Kidney (tissue), 14 donors: ENCODE measurements around the gene TSSC4. TPM values are rescaled to one million over a fixed set of nuclear protein-coding genes. Genes with fewer than 3 reads are reported as not detected.

Experiments used
- DNase-seq, 5 donors: peaks; one replicate each; pipeline ENCODE4 v3.0.0-alpha.2; 2013 to 2020
- FAIRE-seq: peaks from 2 replicates; lab custom pipeline; 2012; peaks lifted over from hg19 to GRCh38; lab: Jason Lieb, UNC
- H3K27ac ChIP-seq, 2 donors: one replicate each; pipeline ENCODE4 v1.7.0; 2013; ENCODE audit warnings: low read depth in 2 of 2, low read length in 2 of 2, inconsistent platforms in 1 of 2
- H3K27me3 ChIP-seq: one replicate; pipeline ENCODE4 v1.7.1; 2013; ENCODE audit warnings: low read length, inconsistent platforms; ENCODE audit not compliant: control insufficient read depth, insufficient read depth
- H3K36me3 ChIP-seq, 3 donors: one replicate each; pipeline versions ENCODE4 v1.7.0 to v1.7.1; 2013; ENCODE audit warnings: low read length in 3 of 3, control low read depth in 1 of 3, inconsistent platforms in 1 of 3; ENCODE audit not compliant: insufficient read depth in 3 of 3, control insufficient read depth in 2 of 3
- H3K4me1 ChIP-seq, 3 donors: one replicate each; pipeline versions ENCODE4 v1.7.0 to v1.7.1; 2013; ENCODE audit warnings: low read length in 3 of 3, inconsistent platforms in 1 of 3, low read depth in 1 of 3; ENCODE audit not compliant: control insufficient read depth in 2 of 3, insufficient read depth in 2 of 3
- H3K4me3 ChIP-seq, 3 donors: one replicate each; pipeline versions ENCODE4 v1.7.0 to v1.8.1; 2013; ENCODE audit warnings: low read length in 3 of 3, control low read depth in 1 of 3, inconsistent platforms in 1 of 3
- H3K9ac ChIP-seq, 3 donors: one replicate each; pipeline versions ENCODE4 v1.7.0 to v1.7.1; 2013; ENCODE audit warnings: low read length in 3 of 3, control low read depth in 1 of 3, inconsistent platforms in 1 of 3
- H3K9me3 ChIP-seq, 3 donors: one replicate each; pipeline versions ENCODE4 v1.7.0 to v1.7.1; 2013; ENCODE audit warnings: low read length in 3 of 3, control low read depth in 1 of 3, inconsistent platforms in 1 of 3; ENCODE audit not compliant: control insufficient read depth in 2 of 3, insufficient read depth in 1 of 3
- intact Hi-C: fragments of 100-400 bp; cut with DNase I; formaldehyde crosslinking; loops from one replicate; pipeline ENCODE4 v1.11.1; 2022
- polyA plus RNA-seq: library from polyadenylated mRNA; stranded (reverse); fragments of 350-450 nt; fragmentation: Illumina TruSeq; extraction: RNeasy Lipid Tissue Mini Kit (QIAGEN cat#74804); gene quantifications from one replicate; pipeline ENCODE4 v1.2.3, GENCODE V29; 2014; ENCODE audit warnings: low read depth, low replicate concordance; ENCODE audit not compliant: insufficient read depth
- total RNA-seq: library from RNA; stranded (reverse); fragmentation: NEBNext Ultra II Directional; extraction: Animal tissue kit (Norgen Biotek cat#: 25700); gene quantifications from one replicate; pipeline ENCODE4 v1.2.1, GENCODE V29; 2021
- TF ChIP-seq, protein P1 (sequence below): IDR thresholded peaks from 3 replicates; pipeline ENCODE4 v1.5.1; 2012; ENCODE audit warnings: mild to moderate bottlenecking, moderate library complexity, borderline replicate concordance; ENCODE audit not compliant: insufficient read depth; ENCODE audit errors: extremely low read depth
- donor health status: control.
- donor health status: control.
- donor health status: control.
- donor health status: control.
- donor health status: control.
- donor health status: DM: yes; HTN: yes; CAD: no.
- donor health status: Normal renal cell carcinoma (clear cell type).

TSSC4 gene
- total and polyA plus RNA-seq, 2 donors from 2014 or later = 42.3 to 51.4 TPM

DNA sequence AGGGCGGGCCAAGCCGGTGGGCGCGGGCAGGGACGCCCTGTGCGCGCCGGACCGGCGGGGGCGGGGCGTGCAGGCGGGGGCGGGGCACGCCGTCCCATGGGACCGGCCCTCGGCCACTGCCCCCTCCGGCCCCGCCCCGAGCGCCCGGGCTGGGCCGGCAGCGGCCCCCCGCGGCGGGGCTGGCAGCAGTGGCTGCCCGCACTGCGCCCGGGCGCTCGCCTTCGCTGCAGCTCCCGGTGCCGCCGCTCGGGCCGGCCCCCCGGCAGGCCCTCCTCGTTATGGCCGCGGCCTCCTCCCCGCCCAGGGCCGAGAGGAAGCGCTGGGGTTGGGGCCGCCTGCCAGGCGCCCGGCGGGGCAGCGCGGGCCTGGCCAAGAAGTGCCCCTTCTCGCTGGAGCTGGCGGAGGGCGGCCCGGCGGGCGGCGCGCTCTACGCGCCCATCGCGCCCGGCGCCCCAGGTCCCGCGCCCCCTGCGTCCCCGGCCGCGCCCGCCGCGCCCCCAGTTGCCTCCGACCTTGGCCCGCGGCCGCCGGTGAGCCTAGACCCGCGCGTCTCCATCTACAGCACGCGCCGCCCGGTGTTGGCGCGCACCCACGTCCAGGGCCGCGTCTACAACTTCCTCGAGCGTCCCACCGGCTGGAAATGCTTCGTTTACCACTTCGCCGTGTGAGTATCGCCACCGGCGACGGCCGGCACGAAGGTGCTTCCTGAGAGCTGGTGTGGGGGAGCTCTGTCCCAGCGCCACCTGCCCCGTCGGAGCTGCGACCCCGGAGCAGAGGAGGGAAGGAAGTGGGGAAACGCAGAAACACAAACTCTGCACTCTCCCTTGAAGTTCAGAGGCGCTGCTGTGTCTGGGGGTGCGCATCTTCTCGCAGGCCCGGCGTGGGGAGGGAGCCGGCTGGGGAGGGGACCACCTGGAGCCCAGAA is 44.5 kb downstream of the TSSC4 start, which contains the start of gene KCNQ1:
TSS of gene KCNQ1 (plus strand) at position 188 of the 925 bp plus-strand sequence. CDS start at position 279, 91 bp downstream.
- TF ChIP-seq, protein P1, sequence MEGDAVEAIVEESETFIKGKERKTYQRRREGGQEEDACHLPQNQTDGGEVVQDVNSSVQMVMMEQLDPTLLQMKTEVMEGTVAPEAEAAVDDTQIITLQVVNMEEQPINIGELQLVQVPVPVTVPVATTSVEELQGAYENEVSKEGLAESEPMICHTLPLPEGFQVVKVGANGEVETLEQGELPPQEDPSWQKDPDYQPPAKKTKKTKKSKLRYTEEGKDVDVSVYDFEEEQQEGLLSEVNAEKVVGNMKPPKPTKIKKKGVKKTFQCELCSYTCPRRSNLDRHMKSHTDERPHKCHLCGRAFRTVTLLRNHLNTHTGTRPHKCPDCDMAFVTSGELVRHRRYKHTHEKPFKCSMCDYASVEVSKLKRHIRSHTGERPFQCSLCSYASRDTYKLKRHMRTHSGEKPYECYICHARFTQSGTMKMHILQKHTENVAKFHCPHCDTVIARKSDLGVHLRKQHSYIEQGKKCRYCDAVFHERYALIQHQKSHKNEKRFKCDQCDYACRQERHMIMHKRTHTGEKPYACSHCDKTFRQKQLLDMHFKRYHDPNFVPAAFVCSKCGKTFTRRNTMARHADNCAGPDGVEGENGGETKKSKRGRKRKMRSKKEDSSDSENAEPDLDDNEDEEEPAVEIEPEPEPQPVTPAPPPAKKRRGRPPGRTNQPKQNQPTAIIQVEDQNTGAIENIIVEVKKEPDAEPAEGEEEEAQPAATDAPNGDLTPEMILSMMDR = peak; percentile 11
- Histone ChIP-seq H3K27me3 (peaks cover 3% of the 10 kb centered on the region), H3K36me3 (no peaks in the 10 kb centered on the region), H3K27ac (peak within 1 kb of the TSS; percentile 47 to 57), H3K4me1 (peaks cover 0 to 27% (median 6%) of the 10 kb centered on the region in 3 donors), H3K9ac (peak within 1 kb of the TSS in 1 of 3 donors; percentile 48), H3K4me3 (peak within 1 kb of the TSS; percentile 6 to 69 (median 56)), H3K9me3 (no peaks in the 10 kb centered on the region)
- intact Hi-C loops = no loop called here
- peak in 3 of 5 donors; percentile 65 to 91 (median 74) for DNase-seq
- FAIRE-seq = no peak

- TF ChIP-seq, protein P1 = no peak
- peak overlapping the region; percentile 47 to 57 for H3K27ac ChIP-seq
- peak overlapping the region in 1 of 3 donors; percentile 48 for H3K9ac ChIP-seq
- H3K27me3 ChIP-seq = peaks cover 3% of the 10 kb centered on the region
- FAIRE-seq (no peak), DNase-seq (peak in 1 of 5 donors; percentile 86)
- peak overlapping the region in 2 of 3 donors; percentile 56 to 69 for H3K4me3 ChIP-seq
- intact Hi-C loops = no loop called here
- no peaks in the 10 kb centered on the region for H3K9me3 ChIP-seq
- H3K4me1 ChIP-seq = peaks cover 0 to 27% (median 6%) of the 10 kb centered on the region in 3 donors
- no peaks in the 10 kb centered on the region for H3K36me3 ChIP-seq
Measured at GRCh38 chr11:2445746-2446551, 45.4 kb downstream of the TSSC4 start.

- Histone ChIP-seq H3K9me3 (no peaks in the 10 kb centered on the region), H3K4me1 (peaks cover 0 to 27% (median 6%) of the 10 kb centered on the region in 3 donors), H3K4me3 (peak overlapping the region in 1 of 3 donors; percentile 69), H3K27ac (no peak overlapping the region), H3K9ac (peak overlapping the region in 1 of 3 donors; percentile 48), H3K27me3 (peaks cover 3% of the 10 kb centered on the region), H3K36me3 (no peaks in the 10 kb centered on the region)
- TF ChIP-seq, protein P1 = no peak
- DNase-seq = peak in 1 of 5 donors; percentile 76
- intact Hi-C loops = no loop called here
- no peak for FAIRE-seq
Measured at GRCh38 chr11:2446590-2447252, 46.2 kb downstream of the TSSC4 start.
